BLaER1 (cell line): ENCODE results near the gene GCG.

Source experiments
- H3K27ac ChIP-seq: shearing (Covaris generic); formaldehyde crosslinking; 2 replicates; pipeline ENCODE4 v1.8.1; 2022
- H3K27me3 ChIP-seq: shearing (Covaris generic); formaldehyde crosslinking; 2 replicates; pipeline ENCODE4 v1.8.1; 2022
- H3K36me3 ChIP-seq: shearing (Covaris generic); formaldehyde crosslinking; 2 replicates; pipeline ENCODE4 v1.8.1; 2022
- H3K4me1 ChIP-seq: shearing (Covaris generic); formaldehyde crosslinking; 2 replicates; pipeline ENCODE4 v1.8.1; 2022
- H3K4me2 ChIP-seq: shearing (Covaris generic); formaldehyde crosslinking; 2 replicates; pipeline ENCODE4 v1.8.1; 2022
- H3K4me3 ChIP-seq: shearing (Covaris generic); formaldehyde crosslinking; 2 replicates; pipeline ENCODE4 v1.8.1; 2022
- H3K9ac ChIP-seq: shearing (Covaris generic); formaldehyde crosslinking; 2 replicates; pipeline ENCODE4 v1.8.1; 2022
- H3K9me3 ChIP-seq: shearing (Covaris generic); formaldehyde crosslinking; 2 replicates; pipeline ENCODE4 v1.8.1; 2022
- H4K20me1 ChIP-seq: shearing (Covaris generic); formaldehyde crosslinking; 2 replicates; pipeline ENCODE4 v1.8.1; 2022
- Cebpa-rat ChIP-seq: shearing (Covaris generic); IDR thresholded peaks from 2 replicates; pipeline ENCODE4 v1.8.1; 2022

The GCG gene

DNA sequence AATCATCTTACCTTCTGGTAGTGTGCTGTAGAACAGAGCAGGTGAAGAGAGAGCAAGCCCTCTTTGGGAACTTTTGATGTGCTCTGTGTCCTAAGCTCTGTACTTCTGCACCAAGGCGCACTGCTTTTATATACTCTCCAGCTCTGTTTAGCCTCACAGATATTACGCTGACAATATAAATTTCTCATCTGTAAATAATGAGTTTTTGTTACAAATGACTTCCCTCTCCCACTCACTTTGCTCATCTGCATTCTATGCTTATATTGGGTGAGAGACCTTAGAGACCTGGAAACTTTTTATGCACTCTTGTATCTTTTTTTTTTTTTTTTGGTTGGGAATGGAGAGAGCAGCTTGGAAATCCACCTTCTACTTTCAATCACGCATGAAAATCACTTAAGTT lies at the start of gene GCG:
GCG (minus strand) TSS at position 101 of the 400 bp plus-strand sequence. CDS start 3,069 bp downstream, outside the sequence.
- Histone ChIP-seq H3K4me1 (no peaks in the 10 kb centered on the region), H3K9me3 (no peaks in the 10 kb centered on the region), H3K27ac (no peak within 1 kb of the TSS), H3K4me2 (no peak within 1 kb of the TSS), H3K27me3 (no peaks in the 10 kb centered on the region), H3K36me3 (no peaks in the 10 kb centered on the region), H3K9ac (no peak within 1 kb of the TSS), H4K20me1 (no peaks in the 10 kb centered on the region), H3K4me3 (no peak within 1 kb of the TSS)
- TF ChIP-seq Cebpa-rat = no peak

DNA sequence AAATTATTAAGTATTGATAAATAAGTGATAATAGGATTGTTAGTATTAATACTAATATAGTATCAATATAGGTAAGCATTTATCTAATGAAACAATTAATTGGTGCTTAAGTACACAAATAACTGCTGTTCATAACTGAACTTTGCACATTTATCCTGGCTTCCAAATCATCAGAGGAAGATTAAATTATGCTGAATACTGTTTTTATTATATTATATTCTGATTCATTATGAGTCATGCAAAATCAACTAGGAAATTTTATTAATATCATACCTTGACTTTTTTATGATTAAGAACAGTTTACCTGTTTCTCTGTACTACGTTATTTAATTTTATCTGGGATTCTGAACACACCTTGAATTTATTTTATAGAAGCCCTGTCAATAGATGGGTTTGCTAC lies 48.6 kb upstream of the GCG start:
- no peak overlapping the region for H3K4me3 ChIP-seq
- H3K27me3 ChIP-seq = no peaks in the 10 kb centered on the region
- H3K36me3 ChIP-seq = no peaks in the 10 kb centered on the region
- H3K27ac ChIP-seq = no peak overlapping the region
- no peaks in the 10 kb centered on the region for H3K9me3 ChIP-seq
- no peaks in the 10 kb centered on the region for H4K20me1 ChIP-seq
- H3K9ac ChIP-seq = no peak overlapping the region
- H3K4me2 ChIP-seq = no peak overlapping the region
- TF ChIP-seq Cebpa-rat = no peak
- no peaks in the 10 kb centered on the region for H3K4me1 ChIP-seq

DNA sequence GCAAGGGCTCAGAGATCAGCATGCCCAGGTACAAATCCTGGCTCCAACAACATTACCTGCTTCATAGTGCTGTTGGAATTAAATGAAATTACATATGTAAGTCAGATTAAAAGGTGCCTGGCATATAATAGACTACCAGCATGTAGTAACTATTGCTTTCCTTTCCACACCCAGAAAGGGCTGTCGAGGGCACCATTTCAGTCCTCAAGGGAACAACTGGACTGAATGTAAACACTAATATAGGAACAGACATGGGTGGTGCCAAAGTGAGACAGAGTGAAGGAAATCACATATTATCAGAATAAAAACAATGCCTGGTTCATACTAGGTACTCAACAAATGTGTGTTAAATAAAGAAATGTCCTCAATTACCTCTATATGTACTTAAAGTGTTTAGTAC lies 47.9 kb upstream of the GCG start:
- Histone ChIP-seq H3K36me3 (no peaks in the 10 kb centered on the region), H3K27ac (no peak overlapping the region), H3K9ac (no peak overlapping the region), H3K27me3 (no peaks in the 10 kb centered on the region), H4K20me1 (no peaks in the 10 kb centered on the region), H3K4me2 (no peak overlapping the region), H3K4me3 (no peak overlapping the region), H3K4me1 (no peaks in the 10 kb centered on the region), H3K9me3 (no peaks in the 10 kb centered on the region)
- no peak for TF ChIP-seq Cebpa-rat

DNA sequence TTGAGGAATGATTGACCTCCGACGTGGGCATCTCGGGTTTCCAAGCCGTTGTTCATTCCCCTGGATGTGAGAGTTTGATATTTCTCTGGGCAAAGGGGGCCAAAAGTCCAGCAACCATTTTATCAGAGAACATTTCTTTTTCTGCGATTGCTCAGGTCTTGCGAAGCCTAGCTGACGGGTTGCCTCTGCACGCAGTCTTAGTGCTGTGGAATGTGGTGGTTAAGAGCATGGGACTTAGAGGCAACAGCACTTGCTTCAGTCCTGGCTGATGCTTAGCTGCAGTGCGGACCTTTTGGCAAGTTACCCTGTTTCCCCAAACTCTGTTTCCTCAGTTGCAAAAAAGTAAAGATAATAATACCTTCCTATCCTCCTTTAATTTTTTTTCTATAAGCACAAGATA lies 46.2 kb upstream of the GCG start:
- H3K9me3 ChIP-seq = no peaks in the 10 kb centered on the region
- H3K36me3 ChIP-seq = no peaks in the 10 kb centered on the region
- H3K27ac ChIP-seq = no peak overlapping the region
- H3K4me1 ChIP-seq = no peaks in the 10 kb centered on the region
- H3K27me3 ChIP-seq = no peaks in the 10 kb centered on the region
- no peak overlapping the region for H3K4me3 ChIP-seq
- H3K4me2 ChIP-seq = no peak overlapping the region
- no peak for TF ChIP-seq Cebpa-rat
- no peaks in the 10 kb centered on the region for H4K20me1 ChIP-seq
- no peak overlapping the region for H3K9ac ChIP-seq

DNA sequence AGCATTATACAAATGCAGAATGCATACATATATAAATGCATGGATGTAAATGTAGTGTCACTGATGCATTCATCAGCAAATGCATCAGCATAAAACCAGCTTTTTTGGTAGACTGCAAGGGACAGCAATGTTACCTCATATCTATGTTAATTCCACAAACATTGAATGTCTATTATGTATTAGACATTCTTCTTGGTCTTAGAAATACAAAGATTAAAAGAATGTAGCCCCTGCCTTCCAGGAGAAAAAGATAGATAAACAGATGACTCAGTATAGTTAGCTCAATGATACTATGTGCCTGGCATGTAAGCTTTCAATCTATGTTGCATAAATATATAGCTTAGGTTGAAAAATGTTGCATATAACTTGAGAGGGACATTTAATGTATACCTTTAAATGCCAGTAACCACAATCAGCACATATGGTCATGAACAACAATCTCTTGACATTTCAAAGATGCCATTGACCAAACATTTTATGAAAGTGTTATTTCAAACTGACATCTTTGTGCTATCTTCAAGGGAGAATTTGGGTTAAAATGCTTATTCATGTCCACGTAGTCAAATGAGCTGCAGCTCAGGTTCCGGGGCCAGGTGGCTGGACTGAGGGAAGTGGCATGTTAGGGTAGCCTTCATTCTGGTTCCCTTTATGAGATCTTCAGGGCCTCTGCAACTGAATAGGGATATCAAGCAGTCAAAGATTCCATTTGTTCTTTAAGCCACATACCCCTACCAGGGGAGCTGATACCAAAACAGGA lies 45.2 kb upstream of the GCG start:
- no peak for TF ChIP-seq Cebpa-rat
- Histone ChIP-seq H3K4me3 (no peak overlapping the region), H3K27ac (no peak overlapping the region), H3K9me3 (no peaks in the 10 kb centered on the region), H3K4me2 (no peak overlapping the region), H4K20me1 (no peaks in the 10 kb centered on the region), H3K36me3 (no peaks in the 10 kb centered on the region), H3K27me3 (no peaks in the 10 kb centered on the region), H3K9ac (no peak overlapping the region), H3K4me1 (no peaks in the 10 kb centered on the region)

DNA sequence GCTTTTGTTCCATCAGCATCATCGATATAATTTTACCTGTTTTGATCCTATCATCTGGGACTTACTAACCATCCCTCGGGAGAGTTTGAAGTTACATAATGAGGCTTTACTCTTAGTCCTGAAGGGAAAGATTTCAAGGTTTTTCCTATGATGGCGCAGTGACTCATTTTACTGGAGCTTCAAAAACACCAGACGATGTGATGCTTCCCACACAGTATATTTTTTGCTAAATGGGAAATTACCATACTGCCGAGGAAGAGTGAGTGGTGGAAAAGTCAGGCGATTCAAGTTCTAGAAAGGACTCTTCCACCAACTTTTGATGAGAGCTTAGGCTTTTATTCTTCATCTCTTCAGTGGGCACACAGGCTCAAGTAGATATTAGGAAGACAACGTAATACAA lies 44.6 kb upstream of the GCG start:
- no peak overlapping the region for H3K9ac ChIP-seq
- no peak overlapping the region for H3K4me3 ChIP-seq
- H3K9me3 ChIP-seq = no peaks in the 10 kb centered on the region
- TF ChIP-seq Cebpa-rat = no peak
- no peaks in the 10 kb centered on the region for H3K27me3 ChIP-seq
- H3K4me2 ChIP-seq = no peak overlapping the region
- H3K36me3 ChIP-seq = no peaks in the 10 kb centered on the region
- no peaks in the 10 kb centered on the region for H3K4me1 ChIP-seq
- H3K27ac ChIP-seq = no peak overlapping the region
- no peaks in the 10 kb centered on the region for H4K20me1 ChIP-seq

DNA sequence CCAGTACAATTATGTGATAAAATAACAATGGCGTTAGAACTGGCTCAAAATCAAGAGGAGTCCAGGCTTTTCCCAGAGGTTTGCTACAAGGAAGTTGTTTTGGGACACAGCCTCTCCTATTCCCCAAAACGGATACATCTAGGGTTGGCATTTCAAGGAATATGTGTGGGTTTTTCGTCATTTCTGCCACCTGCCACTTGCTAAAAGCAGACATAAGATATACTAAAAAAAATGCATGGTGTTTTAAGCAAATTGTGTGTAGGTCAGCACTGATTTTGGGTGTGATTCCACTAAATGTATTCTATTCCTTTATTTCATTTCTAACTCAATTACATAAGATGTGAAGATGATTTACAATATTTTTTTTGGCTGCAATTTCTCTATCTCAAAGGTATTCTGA lies 36.4 kb upstream of the GCG start:
- Histone ChIP-seq H3K4me1 (no peaks in the 10 kb centered on the region), H3K27ac (no peak overlapping the region), H3K27me3 (no peaks in the 10 kb centered on the region), H3K36me3 (no peaks in the 10 kb centered on the region), H3K9ac (no peak overlapping the region), H4K20me1 (no peaks in the 10 kb centered on the region), H3K4me2 (no peak overlapping the region), H3K4me3 (no peak overlapping the region), H3K9me3 (no peaks in the 10 kb centered on the region)
- TF ChIP-seq Cebpa-rat = no peak

DNA sequence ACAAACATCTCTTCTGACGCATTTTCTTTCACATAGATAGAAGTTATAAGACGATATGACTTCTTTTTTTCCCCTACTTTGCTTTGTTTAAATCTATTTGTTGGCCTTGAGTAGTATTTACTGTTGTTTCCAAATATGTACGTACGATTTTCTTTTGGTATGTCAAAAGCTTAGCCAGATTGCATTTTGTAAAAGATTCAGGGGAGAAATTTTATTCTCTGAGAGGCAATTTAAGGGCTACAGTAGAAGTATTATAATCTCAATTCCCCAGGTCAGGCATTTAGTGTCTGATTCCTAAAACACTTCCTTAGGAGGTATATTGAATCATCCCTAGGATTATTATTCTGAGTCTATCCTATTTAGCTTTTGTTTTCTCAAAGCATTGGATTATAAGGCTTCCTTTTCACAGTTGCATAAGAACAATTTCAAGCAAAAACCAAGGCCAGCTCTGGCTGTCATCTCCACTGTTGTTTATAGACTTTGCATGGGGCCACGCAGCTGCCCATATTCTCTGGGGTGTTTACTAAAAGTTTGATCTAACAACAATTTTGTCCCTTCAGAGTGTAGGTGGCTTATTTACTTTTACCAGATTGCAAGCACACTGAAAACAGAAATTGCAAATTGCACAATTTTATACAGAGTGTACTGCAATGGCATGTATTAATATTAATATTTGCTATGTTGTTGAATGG lies 33.6 kb upstream of the GCG start:
- Histone ChIP-seq H3K4me2 (no peak overlapping the region), H3K4me3 (no peak overlapping the region), H3K9ac (no peak overlapping the region), H3K36me3 (no peaks in the 10 kb centered on the region), H3K9me3 (no peaks in the 10 kb centered on the region), H3K27ac (no peak overlapping the region), H3K27me3 (no peaks in the 10 kb centered on the region), H3K4me1 (no peaks in the 10 kb centered on the region), H4K20me1 (no peaks in the 10 kb centered on the region)
- TF ChIP-seq Cebpa-rat = no peak

DNA sequence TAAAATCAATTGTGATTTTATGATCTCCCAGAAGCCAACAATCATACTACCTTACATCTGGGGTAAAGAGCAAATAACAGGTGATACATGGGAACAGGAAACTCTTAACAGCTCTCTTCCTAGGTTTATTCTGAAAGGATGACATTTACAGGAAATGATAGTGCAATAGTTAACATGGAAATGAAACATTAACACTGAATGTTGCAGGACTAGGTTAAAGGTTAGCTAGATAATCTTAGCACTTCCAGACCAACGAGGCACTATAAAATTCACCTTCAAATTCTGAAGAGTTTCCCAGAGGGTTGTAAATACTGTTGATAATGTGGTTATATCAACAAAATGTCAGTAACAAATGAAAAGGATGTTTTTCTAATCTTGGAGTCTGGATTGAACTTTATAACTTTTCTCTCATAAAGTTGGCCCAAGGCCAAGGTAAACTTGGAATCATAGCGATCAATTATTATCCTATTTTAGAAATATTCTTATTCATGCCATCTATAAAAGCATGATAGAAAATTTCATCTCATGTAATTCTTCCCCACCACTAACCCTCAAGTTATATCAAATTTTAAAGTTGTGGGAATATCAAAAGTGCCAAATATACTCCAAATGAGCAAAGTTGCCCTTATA lies 32.9 kb upstream of the GCG start:
- no peaks in the 10 kb centered on the region for H3K9me3 ChIP-seq

DNA sequence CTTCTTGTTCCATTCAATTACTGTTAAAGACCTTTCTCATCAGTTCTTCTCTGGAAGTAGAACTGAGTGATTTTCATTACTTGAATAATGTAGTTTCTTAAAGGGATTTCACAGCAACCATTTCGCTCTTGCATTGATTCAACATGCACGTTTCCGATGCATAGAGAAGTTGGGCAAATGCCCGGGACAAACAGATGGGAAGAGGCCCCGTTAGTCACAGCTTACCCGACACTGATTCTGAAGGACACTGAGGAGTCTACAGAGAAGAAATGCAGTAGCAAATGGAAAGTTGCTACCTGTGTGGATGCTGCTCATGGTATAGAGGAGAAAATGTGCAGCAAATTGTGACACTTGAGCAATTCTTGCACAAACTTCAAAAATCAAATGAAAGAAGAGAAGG lies 32.3 kb upstream of the GCG start:
- Histone ChIP-seq H3K36me3 (no peaks in the 10 kb centered on the region), H3K9ac (no peak overlapping the region), H3K4me1 (no peaks in the 10 kb centered on the region), H3K9me3 (no peaks in the 10 kb centered on the region), H3K27me3 (no peaks in the 10 kb centered on the region), H3K4me3 (no peak overlapping the region), H3K4me2 (no peak overlapping the region), H4K20me1 (no peaks in the 10 kb centered on the region), H3K27ac (no peak overlapping the region)
- TF ChIP-seq Cebpa-rat = no peak

More for the DNA sequence above, 32.9 kb upstream of the GCG start:
- H4K20me1 ChIP-seq = no peaks in the 10 kb centered on the region
- H3K27ac ChIP-seq = no peak overlapping the region
- TF ChIP-seq Cebpa-rat = no peak
- H3K4me3 ChIP-seq = no peak overlapping the region
- no peaks in the 10 kb centered on the region for H3K27me3 ChIP-seq
- H3K36me3 ChIP-seq = no peaks in the 10 kb centered on the region
- H3K9ac ChIP-seq = no peak overlapping the region
- no peak overlapping the region for H3K4me2 ChIP-seq
- no peaks in the 10 kb centered on the region for H3K4me1 ChIP-seq
